ENCODE results near the gene SMARCC2. TPM values are rescaled to one million over a fixed set of nuclear protein-coding genes. Genes with fewer than 3 reads are reported as not detected.
A peak's percentile ranks its signal among the peaks of the same experiment; 100 is the strongest.

The SMARCC2 gene
- total RNA-seq, 1 experiment from 2014 or later: 99.7 TPM

GRCh38 chr12:56190695-56191155 is 1.4 kb upstream of the SMARCC2 start:
- intact Hi-C loops (cut with micrococcal nuclease): loop anchor here (5.0 kb wide), 2 partner anchors 382 to 402 kb away; no protein-coding TSS in a partner anchor
- Histone ChIP-seq H3K9me2 (ENCODE audit: insufficient read depth) (no peaks in the 10 kb centered on the region), H3K4me2 (ENCODE audit: low read length) (peak overlapping the region; percentile 84), H3K4me1 (ENCODE audit: control insufficient read depth in 1 of 2, insufficient read depth in 2 of 2, low read length in 2 of 2) (peaks cover 17 to 27% of the 10 kb centered on the region in 2 experiments), H3K36me3 (ENCODE audit: control insufficient read depth in 1 of 2, insufficient read depth in 2 of 2, low read length in 2 of 2) (peaks cover 4 to 10% of the 10 kb centered on the region in 2 experiments; a peak in 3 of 4 replicates), H3K4me3 (replicated peaks in 1 of 2; ENCODE audit: low read depth in 1 of 2, low read length in 2 of 2) (peak overlapping the region; percentile 75 to 86), H3K27me3 (ENCODE audit: insufficient read depth, low read length) (no peaks in the 10 kb centered on the region), H2AFZ (ENCODE audit: low read depth, low read length, poor library complexity, severe bottlenecking) (peak overlapping the region; percentile 86), H3K27ac (ENCODE audit: low read depth, low read length) (peak overlapping the region; percentile 84), H3K79me2 (ENCODE audit: insufficient read depth, low read length) (peaks cover 31% of the 10 kb centered on the region), H3K9me3 (ENCODE audit: control insufficient read depth in 1 of 2, insufficient read depth in 1 of 2, low read depth in 1 of 2, low read length in 2 of 2) (no peaks in the 10 kb centered on the region), H4K20me1 (ENCODE audit: insufficient read depth) (no peaks in the 10 kb centered on the region), H3K9ac (ENCODE audit: low read length) (peak overlapping the region; percentile 70)
- no peak for ATAC-seq
- BruUV-seq (replicated peaks): no TSS peak
- ChIA-PET CTCF (interaction anchor here (0.6 to 3.3 kb wide), 6 partner anchors 16 to 273 kb away, joined by 3 to 24 read pairs (median 10); partner anchors contain the start of genes ANKRD52, ESYT1 and RNF41), RAD21 (ENCODE audit: low non-redundant PET in 1 of 2, low total read pairs in 2 of 2, uncharacterized antibody in 2 of 2, unreplicated experiment in 2 of 2) (interaction anchor here (0.7 to 0.9 kb wide), 3 partner anchors 18 to 170 kb away, joined by 4 to 6 read pairs (median 6); no protein-coding TSS in a partner anchor), POLR2A (interaction anchor here (0.7 to 2.7 kb wide), 6 partner anchors 9 to 1863 kb away, joined by 3 to 15 read pairs (median 4); partner anchors contain the start of genes RNF41 and ZC3H10)
- no peak for TF ChIP-seq EZH2phosphoT487 (IDR thresholded peaks at IDR 0.05; ENCODE audit: borderline replicate concordance)
- no peak for TF ChIP-seq SP1 (IDR thresholded peaks at IDR 0.05; ENCODE audit: low read depth)
- peak; percentile 69 for TF ChIP-seq MAX (IDR thresholded peaks at IDR 0.05)
- no peak for TF ChIP-seq EZH2 (IDR thresholded peaks at IDR 0.05)
- no peak for DNase-seq (ENCODE audit: low read depth, low spot score)

GRCh38 chr12:56189918-56190694 is 823 bp upstream of the SMARCC2 start:
- H3K4me1 ChIP-seq (ENCODE audit: control insufficient read depth in 1 of 2, insufficient read depth in 2 of 2, low read length in 2 of 2): peaks cover 17 to 27% of the 10 kb centered on the region in 2 experiments
- H3K9ac ChIP-seq (ENCODE audit: low read length): peak overlapping the region; percentile 70
- TSS peak; percentile 65 for BruUV-seq (replicated peaks)
- POLR2A ChIA-PET: interaction anchor here (0.5 to 2.7 kb wide), 13 partner anchors 10 to 1862 kb away, joined by 3 to 17 read pairs (median 3); partner anchors contain the start of genes ESYT1, MYL6B, RNF41 and ZC3H10
- ATAC-seq (peak; percentile 63), DNase-seq (ENCODE audit: low read depth, low spot score) (peak; percentile 90)
- H4K20me1 ChIP-seq (ENCODE audit: insufficient read depth): no peaks in the 10 kb centered on the region
- H3K79me2 ChIP-seq (ENCODE audit: insufficient read depth, low read length): peaks cover 33% of the 10 kb centered on the region
- intact Hi-C loops (cut with micrococcal nuclease): loop anchor here (1.0 to 5.0 kb wide), 4 partner anchors 71 to 402 kb away; no protein-coding TSS in a partner anchor
- no peaks in the 10 kb centered on the region for H3K27me3 ChIP-seq (ENCODE audit: insufficient read depth, low read length)
- peak overlapping the region; percentile 86 for H2AFZ ChIP-seq (ENCODE audit: low read depth, low read length, poor library complexity, severe bottlenecking)
- peak overlapping the region; percentile 75 to 86 for H3K4me3 ChIP-seq (replicated peaks in 1 of 2; ENCODE audit: low read depth in 1 of 2, low read length in 2 of 2)
- H3K4me2 ChIP-seq (ENCODE audit: low read length): peak overlapping the region; percentile 84
- CTCF ChIA-PET: interaction anchor here (0.7 to 3.3 kb wide), 23 partner anchors 9 to 461 kb away, joined by 3 to 29 read pairs (median 4); partner anchors contain the start of genes ANKRD52, CD63, COQ10A and ESYT1
- peak overlapping the region; percentile 84 for H3K27ac ChIP-seq (ENCODE audit: low read depth, low read length)
- H3K9me2 ChIP-seq (ENCODE audit: insufficient read depth): no peaks in the 10 kb centered on the region
- RAD21 ChIA-PET (ENCODE audit: low non-redundant PET in 1 of 2, low total read pairs in 2 of 2, uncharacterized antibody in 2 of 2, unreplicated experiment in 2 of 2): interaction anchor here (0.7 to 1.2 kb wide), 6 partner anchors 18 to 170 kb away, joined by 4 to 8 read pairs (median 6); partner anchors contain the start of genes ESYT1 (in 1 of the 2) and ZC3H10 (in 1 of the 2)
- no peaks in the 10 kb centered on the region for H3K9me3 ChIP-seq (ENCODE audit: control insufficient read depth in 1 of 2, insufficient read depth in 1 of 2, low read depth in 1 of 2, low read length in 2 of 2)
- peaks cover 6 to 12% of the 10 kb centered on the region in 2 experiments; a peak in 3 of 4 replicates for H3K36me3 ChIP-seq (ENCODE audit: control insufficient read depth in 1 of 2, insufficient read depth in 2 of 2, low read length in 2 of 2)
- TF ChIP-seq EZH2 (IDR thresholded peaks at IDR 0.05): no peak
- TF ChIP-seq POLR2A (IDR thresholded peaks at IDR 0.05; ENCODE audit: borderline replicate concordance, extremely low read depth, insufficient read depth, insufficient read length): peak; percentile 45
- TF ChIP-seq CEBPB (IDR thresholded peaks at IDR 0.05; ENCODE audit: low read depth): no peak
- TF ChIP-seq REST (IDR thresholded peaks at IDR 0.05; ENCODE audit: low read depth): no peak
- TF ChIP-seq SRF (IDR thresholded peaks at IDR 0.05; ENCODE audit: low read depth): no peak
- TF ChIP-seq JUND (IDR thresholded peaks at IDR 0.05): no peak
- peak; percentile 60 for TF ChIP-seq MAX (IDR thresholded peaks at IDR 0.05)
- TF ChIP-seq RAD21 (IDR thresholded peaks at IDR 0.05; ENCODE audit: low read depth): no peak
- peak; percentile 83 for TF ChIP-seq CBX3 (IDR thresholded peaks at IDR 0.05; ENCODE audit: low read depth)
- TF ChIP-seq FOSL1 (IDR thresholded peaks at IDR 0.05; ENCODE audit: low read depth): no peak
